GM21526 (cell line): ENCODE data around the gene NRDE2.
A peak's percentile ranks its signal among the peaks of the same experiment; 100 is the strongest.
"Not testable (repeated sequence)": the region's sequence is repeated elsewhere in the genome, so short reads cannot be mapped to it uniquely, and the experiment has no call there.

Experiments used
- ATAC-seq: cut with Tn5 transposase; IDR thresholded peaks from one replicate; pipeline ENCODE4 v1.9.1; 2021; ENCODE audit warnings: moderate library complexity; ENCODE audit not compliant: unreplicated experiment, low FRiP score

NRDE2 gene

GRCh38 chr14:90342327-90342726 is 10.6 kb upstream of the NRDE2 start:
- ATAC-seq: no peak

GRCh38 chr14:90341784-90342183 is 10.0 kb upstream of the NRDE2 start:
- ATAC-seq: no peak

- not testable (repeated sequence) for ATAC-seq
Measured at GRCh38 chr14:90341232-90341631, 9.5 kb upstream of the NRDE2 start.

- no peak for ATAC-seq
Measured at GRCh38 chr14:90336985-90337384, 5.2 kb upstream of the NRDE2 start.

- no peak for ATAC-seq
Measured at GRCh38 chr14:90336401-90336800, 4.7 kb upstream of the NRDE2 start.

- ATAC-seq: peak; percentile 5
Measured at GRCh38 chr14:90332271-90332584, 487 bp upstream of the NRDE2 start.

GRCh38 chr14:90330203-90331196 is 1.2 kb downstream of the NRDE2 start:
- no peak for ATAC-seq

- no peak for ATAC-seq
Measured at GRCh38 chr14:90321891-90322290, 9.8 kb downstream of the NRDE2 start.

- ATAC-seq: no peak
Measured at GRCh38 chr14:90319634-90320541, 11.9 kb downstream of the NRDE2 start.

- ATAC-seq: no peak
Measured at GRCh38 chr14:90319173-90319572, 12.6 kb downstream of the NRDE2 start.

GRCh38 chr14:90318016-90318415 is 13.7 kb downstream of the NRDE2 start:
- no peak for ATAC-seq

- no peak for ATAC-seq
Measured at GRCh38 chr14:90317286-90317685, 14.5 kb downstream of the NRDE2 start.

- ATAC-seq: no peak
Measured at GRCh38 chr14:90308561-90308960, 23.2 kb downstream of the NRDE2 start.

- no peak for ATAC-seq
Measured at GRCh38 chr14:90305176-90305601, 26.6 kb downstream of the NRDE2 start.

- no peak for ATAC-seq
Measured at GRCh38 chr14:90304502-90304901, 27.2 kb downstream of the NRDE2 start.

GRCh38 chr14:90303473-90303872 is 28.3 kb downstream of the NRDE2 start:
- ATAC-seq: no peak

GRCh38 chr14:90302529-90303303 is 29.0 kb downstream of the NRDE2 start:
- ATAC-seq: no peak

GRCh38 chr14:90301668-90302090 is 30.1 kb downstream of the NRDE2 start:
- ATAC-seq: no peak

GRCh38 chr14:90301122-90301521 is 30.6 kb downstream of the NRDE2 start:
- no peak for ATAC-seq

- ATAC-seq: no peak
Measured at GRCh38 chr14:90300611-90301047, 31.1 kb downstream of the NRDE2 start.
